Stimulated activated CD8-positive, alpha-beta memory T cell treated with anti-CD3 and anti-CD28 coated beads, Interleukin-7, amount 100 ng/mL, for 24 hours (primary cell): ENCODE results near the gene CLDN2.
"Not testable (repeated sequence)": the region's sequence is repeated elsewhere in the genome, so short reads cannot be mapped to it uniquely, and the experiment has no call there.

ENCODE experiments used
- DNase-seq: peaks from one replicate; pipeline ENCODE4 v3.0.0-alpha.2; 2020; ENCODE audit warnings: low read depth

The CLDN2 gene

GRCh38 chrX:106963111-106963510, 42.9 kb downstream of the CLDN2 start:
- no peak for DNase-seq

GRCh38 chrX:106964290-106964689, 44.1 kb downstream of the CLDN2 start:
- no peak for DNase-seq

- not testable (repeated sequence) for DNase-seq
Observed at GRCh38 chrX:106966547-106966946, 46.3 kb downstream of the CLDN2 start.

- DNase-seq = no peak
Observed at GRCh38 chrX:106972896-106973295, 52.7 kb downstream of the CLDN2 start.

GRCh38 chrX:106973433-106974149, 53.4 kb downstream of the CLDN2 start:
- no peak for DNase-seq

- DNase-seq = no peak
Observed at GRCh38 chrX:106976416-106976815, 56.2 kb downstream of the CLDN2 start.
